ENCODE results near the gene ASAP2. TPM values are rescaled to one million over a fixed set of nuclear protein-coding genes. Genes with fewer than 3 reads are reported as not detected.

ASAP2 gene
- total RNA-seq, 2 experiments from 2014 or later = 0.27 TPM; not detected in 1

DNA sequence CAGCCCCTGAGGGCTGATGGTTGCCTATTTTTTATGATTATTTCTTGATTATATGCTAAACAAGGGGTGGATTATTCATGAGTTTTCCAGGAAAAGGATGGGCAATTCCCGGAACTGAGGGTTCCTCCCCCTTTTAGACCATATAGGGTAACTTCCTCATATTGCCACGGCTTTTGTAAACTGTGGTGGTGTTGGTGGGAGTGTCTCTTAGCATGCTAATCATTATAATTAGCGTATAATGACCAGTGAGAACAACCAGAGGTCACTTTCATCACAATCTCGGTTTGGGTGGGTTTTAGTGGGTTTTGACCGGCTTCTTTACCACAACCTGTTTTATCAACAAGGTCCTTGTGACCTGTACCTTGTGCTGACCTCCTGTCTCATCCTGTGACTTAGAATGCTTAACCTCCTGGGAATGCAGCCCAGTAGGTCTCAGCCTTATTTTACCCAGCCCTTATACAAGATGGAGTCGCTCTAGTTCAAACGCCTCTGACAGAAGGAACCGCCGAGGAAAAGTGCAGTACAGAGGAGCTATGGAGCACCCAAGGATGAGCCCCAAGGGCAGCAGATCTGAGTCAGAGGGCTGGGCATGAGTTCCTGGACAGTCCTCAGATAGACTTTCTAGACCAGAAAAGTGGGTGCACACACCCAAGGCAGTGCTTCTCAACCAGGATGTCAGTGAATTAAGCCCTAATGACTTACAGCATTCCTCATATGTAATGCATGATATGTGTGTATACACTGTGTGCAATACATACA lies 37.1 kb upstream of the ASAP2 start:
- H3K79me2 ChIP-seq (ENCODE audit: insufficient read depth, low read depth, low read length) = no peaks in the 10 kb centered on the region
- H4K20me1 ChIP-seq (ENCODE audit: insufficient read depth, low read length) = no peaks in the 10 kb centered on the region
- no peaks in the 10 kb centered on the region for H3K4me1 ChIP-seq (ENCODE audit: insufficient read depth, low read length, poor library complexity, severe bottlenecking)
- DNase-seq (ENCODE audit: low spot score) = no peak
- no peak overlapping the region for H3K4me3 ChIP-seq (ENCODE audit: low read depth, low read length, poor library complexity, severe bottlenecking)
- no peak for TF ChIP-seq EZH2phosphoT487 (IDR thresholded peaks at IDR 0.05; ENCODE audit: borderline replicate concordance, low read depth, low read length)
- TF ChIP-seq, protein P1, sequence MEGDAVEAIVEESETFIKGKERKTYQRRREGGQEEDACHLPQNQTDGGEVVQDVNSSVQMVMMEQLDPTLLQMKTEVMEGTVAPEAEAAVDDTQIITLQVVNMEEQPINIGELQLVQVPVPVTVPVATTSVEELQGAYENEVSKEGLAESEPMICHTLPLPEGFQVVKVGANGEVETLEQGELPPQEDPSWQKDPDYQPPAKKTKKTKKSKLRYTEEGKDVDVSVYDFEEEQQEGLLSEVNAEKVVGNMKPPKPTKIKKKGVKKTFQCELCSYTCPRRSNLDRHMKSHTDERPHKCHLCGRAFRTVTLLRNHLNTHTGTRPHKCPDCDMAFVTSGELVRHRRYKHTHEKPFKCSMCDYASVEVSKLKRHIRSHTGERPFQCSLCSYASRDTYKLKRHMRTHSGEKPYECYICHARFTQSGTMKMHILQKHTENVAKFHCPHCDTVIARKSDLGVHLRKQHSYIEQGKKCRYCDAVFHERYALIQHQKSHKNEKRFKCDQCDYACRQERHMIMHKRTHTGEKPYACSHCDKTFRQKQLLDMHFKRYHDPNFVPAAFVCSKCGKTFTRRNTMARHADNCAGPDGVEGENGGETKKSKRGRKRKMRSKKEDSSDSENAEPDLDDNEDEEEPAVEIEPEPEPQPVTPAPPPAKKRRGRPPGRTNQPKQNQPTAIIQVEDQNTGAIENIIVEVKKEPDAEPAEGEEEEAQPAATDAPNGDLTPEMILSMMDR (conservative IDR thresholded peaks at IDR 0.05; ENCODE audit: low read length) = no peak
- ChIA-PET CTCF (ENCODE audit: unreplicated experiment) (no interaction called here), POLR2A (no interaction called here)
- no peak overlapping the region for H2AFZ ChIP-seq (ENCODE audit: low read length)
- no peak overlapping the region for H3K27ac ChIP-seq (ENCODE audit: low read depth, low read length, poor library complexity, severe bottlenecking)
- H3K36me3 ChIP-seq (ENCODE audit: insufficient read depth, low read length) = no peaks in the 10 kb centered on the region
- H3K9me2 ChIP-seq (ENCODE audit: insufficient read depth, low read length) = no peaks in the 10 kb centered on the region
- no TSS peak for BruUV-seq (replicated peaks)
- H3K4me2 ChIP-seq (ENCODE audit: low read length) = no peak overlapping the region
- H3K9me3 ChIP-seq (ENCODE audit: low read length) = no peaks in the 10 kb centered on the region
- intact Hi-C loops (cut with micrococcal nuclease; ENCODE audit: unreplicated experiment) = no loop called here

DNA sequence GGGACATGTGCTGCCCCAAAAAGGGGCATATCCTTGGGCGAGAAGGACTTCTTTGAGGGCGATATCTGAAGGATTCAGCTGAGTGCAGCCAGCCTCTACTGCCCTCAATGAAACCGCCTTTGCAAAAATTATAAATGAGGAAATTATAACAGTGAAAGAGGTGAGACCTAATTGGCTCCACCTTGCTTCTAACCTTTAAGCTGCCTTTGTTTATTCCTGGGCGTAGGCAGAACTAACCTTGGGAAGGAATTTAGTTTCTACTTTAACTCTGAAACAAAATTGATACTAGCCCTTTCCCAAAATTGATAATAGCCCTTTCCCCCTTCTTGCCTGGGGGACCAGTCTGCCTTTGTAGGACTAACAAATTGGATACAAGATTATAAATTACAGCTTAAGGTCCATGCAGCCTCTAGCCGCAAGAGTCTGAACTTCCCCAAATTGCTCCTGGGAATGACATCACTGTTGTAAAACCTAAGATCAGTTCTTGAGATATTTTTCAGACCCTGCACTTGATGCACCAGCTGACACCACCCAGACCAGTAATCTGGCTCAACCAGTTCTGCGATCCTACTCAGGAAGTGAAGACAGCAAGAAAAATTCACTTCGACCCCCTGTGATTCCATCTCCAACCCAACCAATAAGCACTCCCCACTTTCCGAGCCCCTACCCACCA lies 36.0 kb upstream of the ASAP2 start:
- Histone ChIP-seq H3K27ac (ENCODE audit: low read depth, low read length, poor library complexity, severe bottlenecking) (no peak overlapping the region), H3K4me2 (ENCODE audit: low read length) (no peak overlapping the region), H3K9me2 (ENCODE audit: insufficient read depth, low read length) (no peaks in the 10 kb centered on the region), H3K36me3 (ENCODE audit: insufficient read depth, low read length) (no peaks in the 10 kb centered on the region), H3K9me3 (ENCODE audit: low read length) (no peaks in the 10 kb centered on the region), H3K79me2 (ENCODE audit: insufficient read depth, low read depth, low read length) (no peaks in the 10 kb centered on the region), H4K20me1 (ENCODE audit: insufficient read depth, low read length) (no peaks in the 10 kb centered on the region), H3K4me1 (ENCODE audit: insufficient read depth, low read length, poor library complexity, severe bottlenecking) (no peaks in the 10 kb centered on the region), H3K4me3 (ENCODE audit: low read depth, low read length, poor library complexity, severe bottlenecking) (no peak overlapping the region), H2AFZ (ENCODE audit: low read length) (no peak overlapping the region)
- no peak for TF ChIP-seq EZH2phosphoT487 (IDR thresholded peaks at IDR 0.05; ENCODE audit: borderline replicate concordance, low read depth, low read length)
- TF ChIP-seq, protein P1 (conservative IDR thresholded peaks at IDR 0.05; ENCODE audit: low read length) = no peak
- ChIA-PET POLR2A (no interaction called here), CTCF (ENCODE audit: unreplicated experiment) (no interaction called here)
- intact Hi-C loops (cut with micrococcal nuclease; ENCODE audit: unreplicated experiment) = no loop called here
- DNase-seq (ENCODE audit: low spot score) = no peak
- no TSS peak for BruUV-seq (replicated peaks)
